Endothelial cell of umbilical vein (primary cell): ENCODE measurements around the gene PARVA.

Source experiments
- CTCF ChIP-seq, 2 donors: IDR thresholded peaks; 1 replicate in 1 of 2; 2 replicates in 1 of 2; pipeline ENCODE4 v1.5.1; 2011; ENCODE audit warnings: low read length in 2 of 2, mild to moderate bottlenecking in 2 of 2, moderate library complexity in 2 of 2, control low read depth in 1 of 2, inconsistent platforms in 1 of 2, low read depth in 1 of 2; ENCODE audit not compliant: insufficient read depth in 1 of 2; ENCODE audit errors: extremely low read depth in 1 of 2
- EZH2 ChIP-seq: IDR thresholded peaks from 2 replicates; pipeline ENCODE4 v1.6.1; 2012; ENCODE audit warnings: borderline replicate concordance, low read depth, mild to moderate bottlenecking, moderate library complexity, low read length, inconsistent platforms; ENCODE audit not compliant: severe bottlenecking
- FOS ChIP-seq: IDR thresholded peaks from 2 replicates; pipeline ENCODE4 v1.6.1; 2011; ENCODE audit warnings: mild to moderate bottlenecking, low read length, moderate library complexity, borderline replicate concordance; ENCODE audit not compliant: insufficient read depth
- GATA2 ChIP-seq: IDR thresholded peaks from 2 replicates; pipeline ENCODE4 v1.7.0; 2011; ENCODE audit warnings: low read depth, mild to moderate bottlenecking, moderate library complexity, mixed read lengths, low read length; ENCODE audit not compliant: insufficient read length, insufficient read depth
- MAX ChIP-seq: IDR thresholded peaks from 2 replicates; pipeline ENCODE4 v1.6.1; 2011; ENCODE audit not compliant: insufficient read depth, insufficient read length
- MYC ChIP-seq: IDR thresholded peaks from one replicate; pipeline ENCODE4 v1.6.1; 2011; ENCODE audit warnings: mild to moderate bottlenecking, low read depth, low read length
- POLR2A ChIP-seq: IDR thresholded peaks from 2 replicates; pipeline ENCODE4 v1.6.1; 2012; ENCODE audit warnings: low read depth, mild to moderate bottlenecking, control low read depth, low read length
- POLR2AphosphoS5 ChIP-seq: IDR thresholded peaks from 2 replicates; pipeline ENCODE4 v1.6.1; 2012; ENCODE audit warnings: low read depth, mild to moderate bottlenecking, control low read depth, low read length, moderate library complexity; ENCODE audit not compliant: insufficient read depth

GRCh38 chr11:12429155-12429554 lies 51.8 kb downstream of the PARVA start:
- TF ChIP-seq CTCF (IDR thresholded peaks at IDR 0.05; ENCODE audit: extremely low read depth in 1 of 2, insufficient read depth in 1 of 2, low read depth in 1 of 2, low read length in 2 of 2) (no peak), POLR2A (no peak), POLR2AphosphoS5 (no peak), EZH2 (no peak), MYC (no peak), GATA2 (no peak), FOS (no peak), MAX (no peak)
